ENCODE data around the gene ZBTB42. TPM values are rescaled to one million over a fixed set of nuclear protein-coding genes. Genes with fewer than 3 reads are reported as not detected.
"Not testable (repeated sequence)": the region's sequence is repeated elsewhere in the genome, so short reads cannot be mapped to it uniquely, and the experiment has no call there.

The ZBTB42 gene
- total RNA-seq, 1 experiment from 2014 or later, result 12.1 TPM

DNA sequence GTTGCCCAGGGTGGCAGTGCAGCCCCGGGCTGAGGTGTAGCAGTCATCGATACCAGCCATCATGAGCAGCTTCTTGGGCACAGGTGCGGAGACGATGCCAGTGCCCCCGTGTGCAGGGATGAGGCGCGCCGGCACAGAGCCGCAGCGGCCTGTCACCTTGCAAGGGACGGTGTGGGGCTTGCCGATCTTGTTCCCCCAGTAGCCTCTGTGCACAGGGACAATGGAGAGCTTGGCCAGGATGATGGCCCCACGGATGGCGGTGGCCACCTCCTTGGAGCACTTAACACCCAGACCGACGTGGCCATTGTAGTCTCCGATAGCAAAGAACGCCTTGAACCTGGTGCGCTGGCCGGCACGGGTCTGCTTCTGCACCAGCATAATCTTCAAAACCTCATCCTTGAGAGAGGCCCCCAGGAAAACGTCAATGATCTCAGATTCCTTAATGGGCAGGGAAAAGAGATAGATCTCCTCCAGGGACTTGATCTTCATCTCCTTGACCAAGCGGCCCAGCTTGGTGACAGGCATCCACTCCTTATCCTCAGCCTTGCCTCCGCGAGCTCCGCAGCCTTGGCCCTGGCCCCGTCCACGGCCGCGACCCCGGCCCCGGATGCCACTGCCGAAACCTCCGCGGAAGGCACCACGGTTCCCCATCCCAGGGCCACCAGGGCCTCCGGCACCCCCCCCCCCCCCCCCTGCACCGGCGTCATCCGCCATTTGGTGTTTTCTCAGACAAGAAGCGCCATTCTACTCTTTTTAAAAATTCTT is 35.5 kb downstream of the ZBTB42 start:
- DNase-seq (ENCODE audit: low spot score), result not testable (repeated sequence)

DNA sequence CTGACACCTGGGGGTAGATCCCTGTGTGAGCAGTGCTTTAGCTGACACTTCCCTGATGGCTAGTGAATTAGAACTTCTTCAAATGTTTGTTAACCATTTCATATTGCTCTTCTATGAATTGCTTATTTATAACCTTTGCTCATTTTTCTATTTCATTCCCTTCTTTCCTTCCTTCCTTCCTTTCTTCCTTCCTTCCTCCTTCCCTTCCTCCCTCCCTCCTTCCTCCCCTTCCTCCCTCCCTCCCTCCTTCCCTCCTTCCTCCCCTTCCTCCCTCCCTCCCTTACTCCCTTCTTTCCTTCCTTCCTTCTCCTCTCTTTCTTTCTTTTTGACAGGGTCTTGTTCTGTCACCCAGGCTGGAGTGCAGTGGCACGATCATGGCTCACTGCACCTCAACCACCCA is 40.8 kb downstream of the ZBTB42 start:
- no peak for DNase-seq (ENCODE audit: low spot score)

DNA sequence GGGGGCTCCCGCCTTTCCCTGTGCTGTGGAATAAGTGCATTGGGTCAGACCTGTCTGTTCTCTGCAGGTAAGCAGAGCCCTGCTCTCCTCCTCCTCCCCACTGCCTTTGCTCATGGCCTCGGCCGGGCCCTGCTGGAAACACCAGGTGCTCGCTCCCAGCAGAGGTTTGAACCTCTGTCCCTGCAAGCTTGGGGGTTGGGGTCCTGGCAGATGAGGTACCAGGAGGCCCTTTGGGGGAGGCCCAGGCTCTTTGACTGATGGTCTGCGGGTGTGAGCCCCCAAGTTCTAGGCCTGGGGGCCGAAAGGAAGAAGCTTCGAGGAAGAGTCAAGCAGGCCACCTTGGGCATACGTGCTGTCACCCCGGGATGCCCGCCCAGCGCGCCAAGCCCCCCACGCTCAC is 42.1 kb downstream of the ZBTB42 start:
- no peak for DNase-seq (ENCODE audit: low spot score)

DNA sequence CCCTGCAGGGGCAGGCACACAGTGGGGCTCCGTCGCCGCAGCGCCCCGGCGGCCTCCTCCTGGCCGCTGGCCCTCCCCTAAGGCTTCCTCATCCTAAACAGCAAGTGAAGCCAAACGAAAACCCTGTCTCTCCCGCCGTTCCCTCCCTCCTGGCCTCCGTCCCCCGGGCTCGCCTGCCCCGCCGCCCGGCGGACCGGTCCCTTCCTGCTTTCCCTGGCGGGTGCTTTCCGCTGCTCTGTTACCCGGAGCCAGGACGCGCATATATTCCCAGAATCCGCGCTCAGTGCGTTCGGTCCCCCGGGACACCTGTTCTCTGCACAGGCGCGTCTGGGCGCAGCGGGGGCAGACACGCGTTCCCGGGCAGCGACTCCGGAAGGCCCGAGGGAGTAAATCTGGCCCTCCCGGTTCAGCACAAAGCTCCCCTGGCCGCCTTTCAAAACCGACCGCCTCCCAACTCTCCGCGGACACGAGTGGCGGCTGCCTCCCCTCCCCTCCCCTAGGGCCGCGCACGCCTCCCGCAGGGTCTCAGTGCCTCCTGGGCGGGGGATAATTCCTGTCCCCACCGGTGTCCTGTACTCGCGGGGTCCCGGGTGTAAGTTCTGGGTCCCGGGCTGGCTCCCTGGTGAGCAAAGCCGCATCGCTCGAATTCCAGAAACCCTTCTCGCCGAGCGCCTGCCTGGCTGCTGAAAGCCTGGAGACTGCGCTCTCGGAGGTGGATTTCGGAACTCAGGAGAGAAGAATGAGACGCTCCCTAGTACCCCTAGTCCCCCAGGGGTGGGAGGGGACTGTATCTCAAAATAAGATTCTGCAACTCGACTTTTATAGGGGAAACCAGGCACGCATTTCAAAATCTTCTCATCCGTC is 42.8 kb downstream of the ZBTB42 start:
- no peak for DNase-seq (ENCODE audit: low spot score)

DNA sequence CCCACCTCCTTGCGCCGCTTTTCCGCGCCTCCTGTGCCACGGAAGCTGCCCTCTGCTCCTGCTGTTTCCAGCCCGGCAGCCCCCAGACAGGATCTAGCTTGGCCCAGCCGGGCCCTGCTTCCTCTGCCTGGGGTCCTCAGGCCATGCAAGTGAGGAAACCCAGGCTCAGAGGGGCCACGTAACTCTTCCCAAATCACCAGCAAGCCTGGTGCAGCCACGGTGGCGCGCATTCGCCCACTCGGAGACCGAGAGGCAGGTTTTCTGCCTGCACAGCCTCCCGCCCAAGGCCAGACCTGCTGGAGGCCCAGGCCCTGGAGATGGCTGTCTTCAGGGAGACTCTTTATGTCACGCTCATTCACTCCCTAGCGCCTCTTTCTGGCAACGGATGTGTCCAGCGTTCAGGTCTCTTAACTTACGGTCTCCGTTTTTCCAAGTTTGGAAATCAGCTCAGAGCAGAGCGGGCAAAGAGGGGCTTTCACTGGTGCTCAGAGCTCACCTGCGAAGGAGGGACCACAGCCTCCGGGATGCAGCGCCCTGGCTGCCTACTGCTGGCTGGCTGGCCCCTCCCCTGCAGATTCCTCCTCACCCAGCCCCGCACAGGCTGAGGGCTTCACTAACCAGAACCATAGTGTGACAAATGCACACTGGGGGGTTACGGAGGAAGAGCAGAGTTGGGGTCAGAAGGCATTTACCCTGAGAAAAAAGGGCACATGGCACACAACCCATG is 43.6 kb downstream of the ZBTB42 start:
- no peak for DNase-seq (ENCODE audit: low spot score)

DNA sequence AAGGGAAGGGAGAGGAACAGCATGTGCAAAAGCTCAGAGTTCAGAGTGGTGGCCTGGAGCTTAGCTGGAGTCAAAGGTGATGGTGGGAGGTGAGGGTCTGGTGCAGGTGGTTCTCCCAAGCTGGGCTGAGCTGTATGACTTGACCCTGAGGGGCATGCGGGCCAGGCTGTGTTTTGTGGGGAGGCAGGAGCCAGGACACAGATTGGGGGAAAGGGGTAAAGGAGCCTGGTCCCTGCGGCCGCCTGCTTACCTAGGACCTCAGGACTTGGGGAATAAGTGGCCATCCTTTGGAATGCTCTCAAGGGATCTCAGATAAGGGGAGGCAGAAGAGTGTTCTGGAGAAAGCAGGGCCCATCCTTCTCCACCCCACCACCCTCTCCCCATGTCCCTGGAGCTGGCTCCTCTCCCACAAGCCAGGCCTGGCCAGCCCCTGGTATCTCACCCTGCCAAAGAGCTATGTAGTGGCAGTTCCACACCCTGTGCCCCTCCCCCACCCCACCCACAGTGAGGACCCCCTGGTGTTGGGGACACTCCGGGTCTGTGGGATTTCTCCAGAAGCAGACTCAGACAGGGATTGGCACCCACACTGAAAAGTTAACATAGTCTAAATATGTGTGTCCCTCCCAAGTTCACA is 44.2 kb downstream of the ZBTB42 start:
- DNase-seq (ENCODE audit: low spot score), result no peak

DNA sequence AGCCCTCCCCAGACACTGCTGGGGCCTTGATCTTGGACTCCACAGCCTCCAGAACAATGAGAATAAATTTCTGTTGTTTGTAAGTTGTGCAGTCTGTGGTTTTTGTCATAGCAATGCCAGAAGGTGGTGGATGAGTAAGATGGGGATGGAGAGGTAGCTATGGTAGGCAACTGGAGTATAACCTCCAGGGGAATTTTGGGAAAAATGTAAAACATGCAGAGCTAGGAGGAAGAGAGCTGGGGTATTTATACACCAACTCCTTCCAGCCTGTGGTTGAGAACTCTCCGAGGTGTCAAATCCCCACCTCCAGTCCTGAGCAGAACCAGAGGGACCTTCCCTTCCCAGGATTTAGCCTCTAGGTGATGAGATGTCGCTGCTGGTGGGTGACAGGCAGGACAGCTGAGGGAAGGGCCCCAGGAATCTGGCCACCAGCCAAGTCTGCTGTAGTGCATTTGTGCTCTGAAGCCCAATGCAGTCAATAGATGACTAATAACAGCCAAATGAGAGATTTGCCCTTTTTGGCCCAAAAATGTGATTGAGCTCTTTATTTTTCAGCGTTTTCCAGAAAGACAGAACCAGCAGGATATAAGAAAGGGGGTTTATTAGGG is 45.0 kb downstream of the ZBTB42 start:
- no peak for DNase-seq (ENCODE audit: low spot score)

DNA sequence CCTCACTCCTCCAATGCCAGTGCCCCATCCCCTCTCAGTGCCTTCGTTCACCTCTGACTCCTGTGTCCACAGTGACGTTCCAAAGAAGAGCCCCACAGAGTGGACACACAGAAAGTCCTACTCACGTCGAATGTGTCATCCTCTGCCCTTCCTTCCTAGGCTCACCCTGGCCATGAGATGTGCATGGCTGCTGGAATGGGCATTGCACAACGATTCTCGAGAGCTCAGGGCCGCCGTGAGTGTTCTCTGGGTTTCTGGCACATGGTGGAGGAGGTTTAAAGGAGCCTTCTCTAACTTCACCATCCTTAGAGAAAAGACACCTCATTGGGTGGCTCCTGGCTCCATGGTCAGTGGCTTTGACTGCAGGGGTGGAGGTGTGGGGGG is 51.4 kb downstream of the ZBTB42 start:
- no peak for DNase-seq (ENCODE audit: low spot score)

Other genes starting within 250 kb of the ZBTB42 start
- 0.38 and 1.5 TPM in 2 replicates for gene C14orf180, start 221.3 kb upstream of the ZBTB42 start, total RNA-seq (2014; rRNA removed; shearing (Covaris generic))
- gene TMEM179, start 196.3 kb upstream of the ZBTB42 start, total RNA-seq (2014; rRNA removed; shearing (Covaris generic)), result not detected in 2 replicates
- gene INF2, start 111.5 kb upstream of the ZBTB42 start, total RNA-seq (2014; rRNA removed; shearing (Covaris generic)), result 293 and 322 TPM in 2 replicates
- 2.1 and 8.3 TPM in 2 replicates for gene ADSS1, start 76.9 kb upstream of the ZBTB42 start, total RNA-seq (2014; rRNA removed; shearing (Covaris generic))
- gene SIVA1, start 48.0 kb upstream of the ZBTB42 start, total RNA-seq (2014; rRNA removed; shearing (Covaris generic)), result 243 and 250 TPM in 2 replicates
- 161 and 168 TPM in 2 replicates for gene AKT1, start 5.4 kb upstream of the ZBTB42 start, total RNA-seq (2014; rRNA removed; shearing (Covaris generic))
- 69.3 and 78.1 TPM in 2 replicates for gene CEP170B, start 64.2 kb downstream of the ZBTB42 start, total RNA-seq (2014; rRNA removed; shearing (Covaris generic))
- gene PLD4, start 123.8 kb downstream of the ZBTB42 start, total RNA-seq (2014; rRNA removed; shearing (Covaris generic)), result not detected in 2 replicates
- gene AHNAK2, start 177.3 kb downstream of the ZBTB42 start, total RNA-seq (2014; rRNA removed; shearing (Covaris generic)), result 1.5 and 1.6 TPM in 2 replicates
- 9.8 and 11.6 TPM in 2 replicates for gene CLBA1, start 184.7 kb downstream of the ZBTB42 start, total RNA-seq (2014; rRNA removed; shearing (Covaris generic))
- gene CDCA4, start 220.0 kb downstream of the ZBTB42 start, total RNA-seq (2014; rRNA removed; shearing (Covaris generic)), result 45.4 and 45.7 TPM in 2 replicates